ENCODE results near the gene TKFC.

The TKFC gene

DNA sequence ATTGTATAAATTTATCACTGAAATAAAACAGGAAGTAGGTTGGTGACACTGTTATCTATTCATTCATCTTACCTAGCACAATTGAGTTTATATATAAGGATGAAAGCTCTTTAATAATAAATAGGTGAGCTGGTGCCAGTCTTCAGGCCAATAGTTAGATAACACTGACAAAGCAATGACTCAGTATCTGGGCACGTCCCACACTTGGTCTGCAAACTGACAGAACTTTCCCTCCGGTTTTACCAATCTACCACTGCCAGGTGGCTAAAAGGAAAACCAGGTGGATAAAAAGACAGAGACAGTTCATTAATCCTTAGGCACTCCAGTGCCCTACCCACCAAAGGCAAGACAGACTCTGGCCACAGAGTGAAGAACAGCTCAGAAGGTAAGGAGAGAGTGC is 17.8 kb upstream of the TKFC start:
- no peak overlapping the region for H3K4me3 ChIP-seq (ENCODE audit: low read depth, low read length)

DNA sequence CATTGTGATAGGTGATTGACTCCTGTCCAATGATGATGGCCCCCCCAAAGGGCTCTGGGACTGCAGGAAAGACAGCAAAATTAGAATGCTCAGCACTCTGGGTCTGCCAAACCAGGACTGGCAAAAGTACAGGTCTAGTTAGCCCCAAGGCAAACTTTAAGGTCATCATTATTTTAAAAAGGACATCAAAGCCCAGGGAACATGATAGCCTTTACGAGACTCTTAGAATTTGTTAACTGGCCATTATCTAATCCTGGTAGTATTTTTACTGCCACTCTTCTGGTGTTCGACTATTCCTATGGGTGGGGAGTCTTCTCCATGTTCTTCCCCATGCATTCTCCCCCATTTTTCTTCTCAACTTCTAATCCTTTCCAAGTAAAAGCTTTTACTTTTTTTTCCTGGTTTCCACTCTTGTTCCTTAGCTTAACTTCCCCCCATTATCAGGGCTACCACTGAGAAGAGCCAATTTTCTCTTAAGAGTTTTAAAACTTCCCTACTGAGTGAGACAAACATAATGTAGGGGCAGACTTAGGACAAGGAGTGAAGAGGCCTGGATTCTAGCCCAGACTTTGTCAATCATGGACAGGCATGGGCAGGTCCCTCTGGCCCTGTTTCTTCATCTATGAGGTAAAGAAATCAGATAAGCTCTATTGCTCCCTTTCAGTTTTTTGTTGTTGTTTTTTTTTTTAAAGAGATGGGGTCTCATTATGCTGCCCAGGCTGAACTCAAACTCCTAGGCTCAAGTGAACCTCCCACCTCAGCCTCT is 7.2 kb upstream of the TKFC start:
- no peak overlapping the region for H3K4me3 ChIP-seq (ENCODE audit: low read depth, low read length)

DNA sequence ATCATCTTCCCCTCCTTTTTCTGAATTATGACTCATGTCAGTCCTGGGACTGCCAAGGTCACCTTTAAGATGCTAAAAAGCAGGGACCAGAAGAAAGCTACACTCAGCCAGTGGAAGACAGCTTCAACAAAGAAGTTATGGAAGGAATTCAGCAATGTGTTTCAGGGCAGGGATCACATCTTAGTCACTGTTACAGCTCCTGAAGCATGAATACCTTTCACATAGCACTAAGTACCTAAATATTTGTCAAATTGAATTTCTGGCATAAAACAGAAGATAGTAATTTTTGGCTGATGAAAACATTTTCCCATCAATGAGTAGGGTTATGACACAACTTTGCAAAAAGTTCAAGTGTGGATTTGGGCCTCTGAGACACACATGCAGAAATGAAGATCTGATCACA is 5.4 kb upstream of the TKFC start:
- no peak overlapping the region for H3K4me3 ChIP-seq (ENCODE audit: low read depth, low read length)

DNA sequence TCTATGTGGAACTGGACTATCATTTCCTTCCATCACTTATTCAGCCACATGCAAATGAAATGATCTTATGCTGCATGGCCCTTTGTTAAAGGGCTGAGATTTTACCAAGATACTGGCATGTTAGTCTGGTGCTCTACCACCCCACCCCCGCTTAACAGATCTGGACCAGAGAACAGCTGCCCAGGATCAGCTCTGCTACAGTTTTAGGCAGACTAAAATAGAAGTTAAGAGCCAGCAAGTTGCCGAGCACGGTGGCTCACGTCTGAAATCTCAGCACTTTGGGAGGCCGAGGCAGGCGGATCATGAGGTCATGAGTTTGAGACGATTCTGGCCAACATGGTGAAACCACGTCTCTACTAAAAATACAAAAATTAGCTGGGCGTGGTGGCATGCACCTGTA is 4.7 kb upstream of the TKFC start:
- no peak overlapping the region for H3K4me3 ChIP-seq (ENCODE audit: low read depth, low read length)

DNA sequence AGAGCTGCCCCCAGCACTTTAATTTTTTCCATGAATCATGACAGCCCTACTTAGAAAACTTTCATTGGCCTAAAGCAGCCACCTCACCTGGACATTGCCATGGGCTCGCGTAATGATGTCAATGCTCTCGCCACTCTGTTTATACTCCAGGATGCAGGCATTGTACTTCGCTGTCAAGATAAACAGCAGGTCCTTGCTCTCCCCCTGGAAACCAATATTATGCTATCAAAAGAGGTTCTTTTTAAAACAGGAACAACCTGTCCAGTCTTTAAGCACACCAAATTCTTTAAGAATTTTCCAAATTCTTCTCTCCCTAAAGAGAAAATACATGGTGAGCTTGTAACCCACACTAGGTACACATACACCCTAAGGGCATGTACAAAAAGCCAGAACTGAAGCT is 3.2 kb upstream of the TKFC start:
- no peak overlapping the region for H3K4me3 ChIP-seq (ENCODE audit: low read depth, low read length)

DNA sequence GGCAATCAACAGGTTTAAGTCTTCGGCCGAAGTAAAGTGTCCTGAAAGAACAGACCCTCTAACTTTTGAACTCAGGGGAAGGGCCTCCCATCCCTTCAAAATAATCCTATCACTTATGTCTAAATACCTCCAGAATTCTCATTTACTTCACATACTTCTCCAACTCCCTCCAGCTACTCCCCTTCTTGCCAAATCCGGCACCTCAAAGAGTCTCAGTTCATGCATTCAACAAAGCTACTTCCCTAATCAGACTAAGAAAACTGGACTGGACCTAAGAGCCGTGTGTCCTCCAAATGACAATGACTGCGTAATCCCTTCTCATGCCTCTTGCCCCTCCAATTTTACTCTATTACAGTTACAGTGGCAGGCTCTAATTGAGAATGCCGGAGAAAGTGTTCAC is 1.4 kb upstream of the TKFC start:
- peak overlapping the region; percentile 90 for H3K4me3 ChIP-seq (ENCODE audit: low read depth, low read length)

DNA sequence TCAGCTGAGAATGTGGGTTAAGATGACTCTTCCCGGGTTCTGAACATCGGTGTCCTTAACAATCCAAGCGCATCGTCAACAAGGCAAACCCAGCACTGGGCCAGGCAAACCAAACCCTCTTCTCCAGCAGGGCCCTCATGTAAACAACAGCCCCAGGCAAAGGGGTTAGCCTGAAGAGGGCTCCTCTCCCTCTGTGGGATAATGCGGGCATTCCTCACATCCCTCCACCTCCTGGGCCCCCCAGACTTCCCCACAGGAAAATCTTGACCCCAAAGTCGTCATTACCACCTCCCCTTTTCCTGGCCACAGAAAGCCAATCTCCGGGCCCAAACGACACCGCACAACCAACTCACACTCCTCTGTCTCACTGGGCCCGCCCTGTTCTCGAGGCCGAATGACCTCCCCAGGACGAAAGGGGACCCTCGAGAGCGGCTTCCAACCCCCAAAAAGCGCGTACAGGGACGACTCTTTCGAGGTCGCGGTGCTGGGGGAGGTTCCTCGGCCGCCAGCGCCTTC is 689 bp upstream of the TKFC start:
- peak overlapping the region; percentile 90 for H3K4me3 ChIP-seq (ENCODE audit: low read depth, low read length)

DNA sequence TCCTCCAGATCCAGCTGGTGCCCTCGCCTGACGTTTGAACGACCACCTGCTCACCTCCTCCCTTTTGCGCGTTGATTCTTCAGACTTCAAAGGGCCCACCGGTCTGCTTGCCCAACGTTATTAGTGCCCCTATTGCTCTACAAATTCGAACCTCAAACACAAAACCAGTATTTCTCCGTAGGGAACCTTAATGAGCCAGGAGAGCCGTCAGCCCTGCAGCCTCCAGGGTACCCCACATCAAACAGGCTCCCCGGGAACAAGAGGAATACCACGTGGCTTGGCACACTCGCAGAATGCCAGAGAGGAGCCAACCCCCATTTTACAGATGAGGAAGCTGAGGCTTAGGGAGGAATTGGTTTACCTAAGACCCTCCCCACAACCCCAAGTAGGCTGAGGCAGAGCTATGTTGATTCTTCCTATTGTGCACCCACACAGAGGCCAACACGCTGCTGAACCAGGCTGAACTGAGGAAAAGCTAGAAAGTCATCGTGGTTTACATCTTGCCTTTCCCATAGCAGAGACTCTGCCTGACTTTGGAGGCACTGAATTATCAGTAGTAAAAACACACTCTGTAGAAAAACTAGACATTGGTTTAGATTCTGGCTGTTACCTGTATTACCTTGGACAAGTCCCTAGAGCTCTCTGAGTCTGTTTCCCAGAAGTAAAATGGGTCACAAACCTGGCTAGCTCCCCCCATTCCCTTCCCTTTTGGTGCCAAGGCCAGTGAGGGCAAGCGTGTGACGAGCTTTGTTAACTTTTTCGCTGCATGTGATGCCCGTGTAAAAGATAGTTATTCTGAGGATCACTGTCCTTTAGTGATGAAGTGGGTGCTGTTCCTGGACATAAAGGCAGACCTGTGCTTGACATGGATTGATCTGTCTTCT is 764 bp downstream of the TKFC start:
- peak overlapping the region; percentile 90 for H3K4me3 ChIP-seq (ENCODE audit: low read depth, low read length)

DNA sequence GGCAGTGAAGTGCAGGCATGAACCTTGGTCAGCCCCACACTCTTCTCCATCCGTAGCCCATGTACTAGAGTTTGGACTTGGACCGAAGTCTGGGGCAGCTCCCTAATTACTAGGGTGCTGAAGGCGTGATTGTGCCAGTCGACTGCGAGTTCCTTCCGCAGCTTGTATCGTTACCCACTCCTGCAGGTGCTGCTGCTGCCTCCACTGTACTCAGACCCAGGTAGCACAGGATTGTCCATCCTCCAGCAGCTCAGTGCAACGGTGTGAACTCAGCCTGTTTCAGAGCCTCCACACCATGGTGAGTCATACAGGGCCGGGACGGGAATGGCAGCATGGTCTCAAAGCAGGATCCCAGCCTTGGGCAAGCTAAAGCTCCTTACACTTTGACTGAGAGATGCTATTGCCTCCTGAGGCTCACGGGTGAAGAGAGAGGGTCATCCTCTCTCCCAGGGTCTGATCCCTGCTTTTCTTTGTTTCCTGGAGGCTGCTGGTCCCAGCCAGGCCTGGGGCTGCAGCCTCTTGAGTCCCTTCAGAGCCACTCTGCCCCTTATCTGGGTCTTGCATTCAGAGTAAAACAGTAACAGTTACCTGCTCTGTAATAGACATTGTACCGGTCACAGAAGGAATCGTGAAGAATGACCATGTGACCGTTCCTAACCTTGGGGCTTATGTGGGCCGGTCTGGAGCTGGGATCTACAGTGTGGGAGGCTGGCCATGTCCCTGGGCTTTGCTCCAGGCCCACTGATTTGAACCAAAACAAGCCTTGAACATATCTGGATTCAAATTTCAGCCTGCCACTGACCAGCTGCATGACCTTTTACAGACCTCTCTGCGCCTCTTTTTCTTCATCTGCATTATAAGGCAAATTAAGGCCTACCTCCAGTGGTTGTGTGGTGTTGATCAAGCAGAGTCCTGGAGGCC is 1.7 kb downstream of the TKFC start:
- no peak overlapping the region for H3K4me3 ChIP-seq (ENCODE audit: low read depth, low read length)

DNA sequence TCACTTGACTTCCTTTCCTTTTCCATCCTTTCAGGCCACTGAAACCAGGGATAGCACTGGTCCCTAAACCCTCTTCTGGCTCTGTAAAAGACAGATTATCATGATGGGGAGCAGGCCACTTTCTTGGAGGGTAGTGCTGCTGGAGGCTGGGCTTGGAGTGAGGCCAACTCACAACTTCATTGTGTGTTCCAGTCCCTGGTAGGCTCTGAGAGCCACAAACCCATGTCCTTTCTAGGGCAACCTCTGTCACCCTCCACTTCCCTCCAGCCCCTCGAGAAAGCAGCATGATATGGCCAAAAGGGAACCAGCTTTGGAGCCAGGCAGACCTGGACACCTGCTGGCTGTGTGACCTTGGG is 2.3 kb downstream of the TKFC start:
- no peak overlapping the region for H3K4me3 ChIP-seq (ENCODE audit: low read depth, low read length)

DNA sequence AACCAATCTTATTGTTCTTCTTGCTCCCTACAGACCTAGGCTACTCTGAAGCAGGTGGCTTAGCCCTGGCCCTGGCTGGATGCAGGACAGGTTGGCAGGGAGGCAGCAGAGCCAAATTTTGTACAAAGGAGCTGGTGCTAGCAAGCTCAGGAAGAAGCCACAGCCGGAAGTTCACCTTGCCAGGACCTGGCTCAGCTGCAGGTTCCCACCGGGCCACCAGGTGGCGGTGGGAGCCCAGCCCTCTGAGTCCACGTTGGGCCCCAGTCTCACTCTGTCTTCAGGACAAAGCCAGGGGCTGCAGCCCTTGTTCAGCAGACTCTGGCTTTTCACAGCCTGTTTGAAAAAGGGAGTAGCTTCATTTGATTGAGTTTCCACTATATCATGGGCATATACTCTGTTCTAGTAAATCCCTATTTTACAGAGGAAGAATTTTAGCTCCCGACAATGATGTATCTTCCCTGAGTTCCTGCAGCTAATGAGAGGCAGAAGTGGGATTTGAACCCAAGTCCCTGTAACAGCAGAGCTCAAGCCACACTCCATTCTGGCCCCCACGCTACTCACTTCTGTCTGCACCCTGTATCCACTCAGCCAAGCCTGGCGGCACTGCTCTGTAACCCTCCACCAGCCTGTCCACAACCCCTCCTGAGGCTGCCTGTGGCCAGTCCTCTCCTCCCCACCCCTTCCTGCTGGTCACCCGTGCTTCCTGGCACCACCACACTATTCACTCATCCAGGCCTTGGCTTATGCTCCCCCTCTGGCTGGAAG is 3.3 kb downstream of the TKFC start:
- H3K4me3 ChIP-seq (ENCODE audit: low read depth, low read length): no peak overlapping the region

DNA sequence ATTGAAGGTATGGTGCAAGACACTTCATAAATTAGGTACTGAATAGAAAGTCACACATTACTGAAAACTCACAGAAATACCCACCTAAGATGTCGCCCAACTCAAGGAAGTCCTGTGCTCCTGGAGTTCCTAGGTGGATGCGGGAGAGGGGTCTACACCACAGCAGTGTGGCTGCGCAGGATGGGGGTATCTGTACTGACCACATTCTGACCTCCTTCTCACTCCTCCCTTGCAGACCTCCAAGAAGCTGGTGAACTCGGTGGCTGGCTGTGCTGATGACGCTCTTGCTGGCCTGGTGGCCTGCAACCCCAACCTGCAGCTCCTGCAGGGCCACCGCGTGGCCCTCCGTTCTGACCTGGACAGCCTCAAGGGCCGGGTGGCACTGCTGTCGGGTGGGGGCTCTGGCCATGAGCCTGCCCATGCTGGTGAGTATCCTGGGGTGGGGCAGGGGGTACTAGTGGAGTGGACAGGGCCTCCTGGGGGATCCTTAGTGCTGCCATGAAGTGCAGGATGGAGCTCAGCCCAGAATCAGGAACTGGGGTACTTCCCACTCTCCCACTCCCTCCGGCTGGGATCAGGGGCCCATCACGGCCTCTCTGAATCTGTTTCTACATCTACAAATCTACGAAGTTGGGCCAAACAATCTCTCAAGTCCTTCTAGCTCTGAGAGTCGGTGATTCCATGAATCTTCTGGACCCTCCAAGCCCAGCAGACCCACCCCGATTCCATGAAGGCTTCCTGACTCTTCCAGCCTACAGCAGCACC is 4.9 kb downstream of the TKFC start:
- no peak overlapping the region for H3K4me3 ChIP-seq (ENCODE audit: low read depth, low read length)

DNA sequence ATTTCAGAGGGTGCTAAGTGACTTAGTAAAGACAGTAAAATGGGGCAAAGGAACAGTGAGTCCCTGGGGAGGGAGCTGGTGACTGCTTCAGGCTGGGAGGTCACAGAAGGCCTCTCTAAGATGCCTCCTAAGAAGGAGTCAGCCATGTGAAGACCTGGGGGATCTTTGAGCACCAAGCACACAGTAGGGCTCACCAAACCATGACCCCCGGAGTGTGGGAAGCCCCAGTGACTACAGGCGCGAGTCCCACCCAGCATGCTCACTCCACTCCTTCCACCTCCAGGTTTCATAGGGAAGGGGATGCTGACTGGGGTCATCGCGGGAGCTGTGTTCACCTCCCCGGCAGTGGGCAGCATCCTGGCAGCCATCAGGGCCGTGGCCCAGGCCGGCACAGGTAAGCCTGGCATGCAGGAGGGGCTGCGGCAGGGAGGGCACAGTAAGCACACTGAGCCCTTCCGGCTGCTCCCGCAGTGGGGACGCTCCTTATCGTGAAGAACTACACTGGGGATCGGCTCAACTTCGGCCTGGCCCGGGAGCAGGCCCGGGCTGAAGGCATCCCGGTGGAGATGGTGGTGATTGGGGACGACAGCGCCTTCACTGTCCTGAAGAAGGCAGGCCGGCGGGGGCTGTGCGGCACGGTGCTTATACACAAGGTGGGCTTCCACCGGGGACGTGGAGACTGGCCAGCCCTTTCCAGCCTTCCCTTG is 5.9 kb downstream of the TKFC start:
- H3K4me3 ChIP-seq (ENCODE audit: low read depth, low read length): no peak overlapping the region

DNA sequence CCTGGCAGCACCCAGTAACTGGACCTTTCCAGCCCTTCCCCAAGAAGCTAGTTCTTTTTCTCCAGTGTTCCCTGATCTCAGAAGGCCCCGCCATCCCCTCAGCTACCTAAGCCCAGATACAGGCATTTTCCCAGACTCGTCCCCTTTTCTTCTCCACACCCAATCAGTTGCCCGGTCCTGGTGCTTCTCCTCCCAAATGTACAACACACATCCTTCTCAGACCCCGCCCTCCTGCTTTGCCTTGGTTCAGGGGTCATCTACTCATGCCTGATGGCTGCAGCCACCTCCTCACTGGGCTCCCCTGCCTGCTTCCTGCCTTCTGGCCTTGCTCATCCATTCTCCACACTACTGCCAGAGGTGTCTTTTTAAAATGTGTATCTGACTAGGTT is 6.5 kb downstream of the TKFC start:
- no peak overlapping the region for H3K4me3 ChIP-seq (ENCODE audit: low read depth, low read length)

DNA sequence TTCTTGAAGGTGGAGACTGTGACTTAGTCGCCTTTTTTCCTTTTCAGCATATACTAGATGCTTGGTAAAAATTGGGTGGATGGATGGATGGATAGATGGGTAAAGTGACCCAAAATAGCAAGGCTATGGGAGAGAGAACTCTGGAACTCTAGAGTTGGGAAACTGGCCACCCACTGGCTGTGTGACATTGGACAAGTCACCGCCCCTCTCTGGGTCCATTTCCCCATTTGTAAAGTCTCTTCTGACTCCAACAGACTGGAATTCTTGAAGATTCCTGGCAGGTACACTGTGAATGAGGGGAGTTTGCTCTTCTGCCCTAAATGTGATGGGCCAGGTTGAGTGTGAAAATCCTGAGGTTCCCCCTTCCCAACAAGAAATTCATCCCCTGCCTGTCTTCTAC is 8.0 kb downstream of the TKFC start:
- H3K4me3 ChIP-seq (ENCODE audit: low read depth, low read length): no peak overlapping the region

DNA sequence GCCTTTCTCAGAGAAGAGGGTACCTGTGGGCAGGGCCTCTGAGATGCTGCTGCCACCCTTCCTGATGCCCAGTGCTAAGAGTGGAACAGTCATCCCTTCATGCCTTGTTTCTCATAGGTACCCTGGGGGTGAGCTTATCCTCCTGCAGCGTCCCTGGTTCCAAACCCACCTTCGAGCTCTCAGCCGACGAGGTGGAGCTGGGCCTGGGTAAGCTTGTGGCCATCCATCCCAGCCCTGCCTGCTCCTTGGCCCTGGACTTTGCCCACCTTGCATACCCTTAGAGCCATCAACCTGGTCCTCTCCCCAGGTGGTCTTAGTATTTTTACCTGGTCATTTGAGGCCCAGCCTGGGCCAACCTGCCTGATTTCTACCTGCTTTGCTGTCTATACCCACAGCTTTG is 8.7 kb downstream of the TKFC start:
- no peak overlapping the region for H3K4me3 ChIP-seq (ENCODE audit: low read depth, low read length)

DNA sequence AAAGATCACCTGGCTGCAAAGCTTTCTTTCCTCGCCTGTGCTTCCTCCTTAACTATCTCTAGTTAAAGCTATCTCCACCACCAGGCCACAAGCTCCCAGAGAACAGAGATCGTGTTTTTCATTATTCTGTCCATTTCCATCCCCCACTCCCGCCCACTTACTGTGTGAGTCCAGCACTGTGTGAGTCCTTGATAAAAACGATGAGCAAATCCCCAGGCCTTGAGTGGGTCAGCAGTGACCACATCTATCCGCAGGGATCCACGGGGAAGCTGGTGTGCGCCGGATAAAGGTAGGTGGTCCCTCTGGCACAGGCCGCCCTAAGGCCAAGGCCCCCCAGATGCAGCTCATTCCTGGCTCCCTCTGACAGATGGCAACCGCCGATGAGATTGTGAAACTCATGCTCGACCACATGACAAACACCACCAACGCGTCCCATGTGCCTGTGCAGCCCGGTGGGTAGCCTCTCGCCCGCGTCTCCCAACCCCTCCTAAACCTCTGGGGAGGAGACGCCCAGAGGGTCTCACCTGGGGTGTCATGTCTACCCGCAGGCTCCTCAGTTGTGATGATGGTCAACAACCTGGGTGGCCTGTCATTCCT is 9.3 kb downstream of the TKFC start:
- no peak overlapping the region for H3K4me3 ChIP-seq (ENCODE audit: low read depth, low read length)

Measured in iPS-11a (cell line).